Left forelimb (tissue), 1 donor: Measurements from ENCODE around the gene LRMDA.

ENCODE experiments used
- DNase-seq: peaks from one replicate; pipeline ENCODE4 v3.0.0-alpha.2; 2018; ENCODE audit warnings: low spot score

LRMDA gene

DNA sequence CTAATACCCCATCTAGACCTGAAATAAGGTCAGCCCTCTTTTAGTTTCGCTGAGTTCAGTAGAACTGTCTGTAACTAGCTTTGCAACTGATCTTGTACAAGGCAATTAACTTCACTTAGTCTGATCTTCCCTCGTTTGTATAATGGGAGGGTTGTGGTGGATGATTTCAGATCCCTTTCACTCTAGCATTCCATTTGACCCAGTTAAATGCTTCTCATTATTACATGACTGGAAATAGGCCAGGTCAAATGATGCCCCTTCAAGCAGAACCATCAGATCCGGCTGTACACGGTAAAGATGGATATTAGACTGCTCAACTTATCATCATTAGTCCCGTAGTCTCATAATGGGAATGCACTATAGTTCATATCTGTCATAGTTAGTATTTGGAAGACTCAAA lies 1009.0 kb downstream of the LRMDA start:
- DNase-seq, result no peak

DNA sequence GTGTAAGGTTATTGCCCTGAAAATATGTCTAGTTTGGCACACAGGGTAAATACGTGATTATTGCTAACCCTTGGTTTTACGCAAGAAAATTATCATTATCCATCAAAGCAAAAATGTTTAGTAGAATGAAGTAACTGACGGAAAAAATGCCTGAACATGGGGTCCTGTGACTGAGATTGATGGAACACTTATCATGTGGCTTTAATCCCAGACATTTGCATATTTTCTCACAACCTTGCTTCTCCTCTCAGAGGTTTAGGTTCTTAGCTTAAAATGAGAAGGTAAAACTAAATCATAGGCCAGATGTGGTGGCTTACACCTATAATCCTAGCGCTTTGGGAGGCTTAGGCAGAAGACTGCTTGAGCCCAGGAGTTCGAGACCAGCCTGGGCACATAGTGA lies 1010.7 kb downstream of the LRMDA start:
- DNase-seq, result no peak

DNA sequence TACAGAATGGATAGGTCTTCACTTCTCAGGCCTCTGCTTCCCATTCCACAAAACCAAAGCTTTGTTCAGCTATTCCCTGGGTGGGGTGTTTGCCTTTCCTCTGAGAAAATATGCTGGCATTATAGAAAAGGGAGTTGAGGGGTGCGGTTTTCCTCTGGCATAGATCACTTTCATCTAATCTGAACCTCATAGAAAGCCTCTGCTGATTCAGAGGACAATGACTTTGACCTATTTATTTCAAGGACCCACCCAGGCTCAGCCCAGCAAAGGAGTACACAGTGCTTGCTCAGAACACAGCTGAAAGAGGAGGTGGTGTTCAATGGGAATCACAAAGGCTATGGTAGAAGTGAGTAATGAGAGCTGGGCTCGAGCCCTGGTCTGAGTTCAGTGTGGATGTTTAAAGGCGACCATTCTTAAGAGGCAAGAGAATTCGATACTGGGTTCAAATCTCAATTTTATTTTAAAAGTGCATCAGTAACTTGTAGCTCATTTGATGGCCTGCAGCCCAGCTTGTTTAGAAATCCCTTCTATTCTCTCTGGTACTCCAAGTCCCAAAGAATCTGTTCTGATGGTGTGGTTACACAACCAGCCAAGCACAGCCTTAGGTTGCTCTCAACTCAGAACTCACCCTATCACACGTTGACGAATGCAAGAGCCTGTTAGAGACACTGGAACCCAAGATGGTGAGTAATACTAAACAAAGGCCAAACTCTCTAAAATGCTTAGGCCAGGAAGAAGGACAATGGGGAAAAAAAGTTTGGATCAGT lies 1012.8 kb downstream of the LRMDA start:
- DNase-seq, result no peak

DNA sequence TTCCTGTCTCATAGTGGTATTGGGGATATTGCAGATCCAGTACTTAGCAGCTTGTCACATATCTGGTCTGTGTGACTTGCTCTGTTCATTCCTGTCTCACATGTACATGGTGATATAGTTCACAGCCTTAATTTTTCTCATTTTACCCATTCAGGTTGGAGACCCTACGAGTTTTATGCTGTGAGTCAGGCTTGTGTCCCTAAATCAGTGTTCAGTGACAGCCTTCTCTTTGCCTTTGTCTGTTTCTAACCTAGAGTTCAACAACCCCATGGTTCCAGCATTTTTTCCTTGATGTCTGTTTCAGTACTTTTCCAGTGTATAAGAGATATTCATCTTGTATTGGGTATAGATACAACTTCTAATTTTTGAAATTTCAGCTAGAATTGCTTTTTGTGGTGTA lies 1016.2 kb downstream of the LRMDA start:
- no peak for DNase-seq

DNA sequence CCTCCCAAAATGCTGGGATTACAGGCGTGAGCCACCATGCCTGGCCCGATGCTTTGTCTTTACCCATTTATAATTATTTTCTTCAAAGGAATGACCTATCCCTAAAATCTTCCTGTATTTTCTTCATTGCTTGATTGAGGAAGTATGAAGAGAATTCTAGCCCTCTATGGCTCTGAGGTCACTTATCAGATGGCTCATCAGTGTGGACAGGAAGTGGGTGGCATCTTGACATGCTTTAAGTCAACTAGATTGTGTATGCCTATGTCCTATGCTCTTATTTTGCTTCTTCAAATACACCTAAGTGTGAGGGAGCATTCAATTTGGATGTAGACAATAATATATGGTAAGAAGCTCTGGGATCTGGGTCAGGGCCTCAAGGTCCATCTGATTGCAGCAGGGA lies 1020.5 kb downstream of the LRMDA start:
- no peak for DNase-seq

DNA sequence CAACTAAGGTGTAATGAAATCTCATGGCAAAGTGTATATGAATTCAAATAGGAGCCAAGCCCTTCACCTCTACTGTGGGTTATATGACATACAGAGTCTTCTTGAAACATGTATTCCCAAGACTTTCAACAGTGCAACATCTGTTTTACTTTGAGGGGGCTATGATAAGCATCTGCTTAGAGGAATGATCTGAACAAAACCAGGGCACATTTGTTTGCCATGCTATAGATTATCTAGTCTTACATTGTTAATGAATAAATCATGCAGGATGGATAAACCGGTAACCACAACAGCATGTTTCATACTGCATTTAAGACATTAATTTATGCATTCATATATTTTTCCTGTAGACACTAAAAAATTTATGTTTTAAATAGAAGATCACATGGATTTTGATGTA lies 1021.9 kb downstream of the LRMDA start:
- DNase-seq, result no peak

DNA sequence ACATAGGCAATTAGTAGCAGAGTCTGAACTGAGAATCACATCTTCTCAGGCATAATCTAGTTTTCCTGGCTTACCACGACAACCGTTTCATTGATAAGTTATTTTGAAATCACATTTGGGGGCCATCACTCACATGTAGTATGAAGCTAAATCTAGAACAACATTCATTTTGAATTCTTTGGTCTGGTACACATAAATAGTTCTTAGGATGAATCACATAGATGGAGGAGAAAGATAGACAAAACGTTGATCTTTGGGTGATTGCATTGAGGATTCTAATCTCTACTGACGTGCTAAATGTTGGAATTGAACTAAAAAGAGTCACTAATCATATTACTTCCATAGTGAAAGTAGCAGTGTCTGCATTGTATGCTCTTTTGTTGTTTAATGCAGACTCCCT lies 1022.6 kb downstream of the LRMDA start:
- DNase-seq, result no peak

DNA sequence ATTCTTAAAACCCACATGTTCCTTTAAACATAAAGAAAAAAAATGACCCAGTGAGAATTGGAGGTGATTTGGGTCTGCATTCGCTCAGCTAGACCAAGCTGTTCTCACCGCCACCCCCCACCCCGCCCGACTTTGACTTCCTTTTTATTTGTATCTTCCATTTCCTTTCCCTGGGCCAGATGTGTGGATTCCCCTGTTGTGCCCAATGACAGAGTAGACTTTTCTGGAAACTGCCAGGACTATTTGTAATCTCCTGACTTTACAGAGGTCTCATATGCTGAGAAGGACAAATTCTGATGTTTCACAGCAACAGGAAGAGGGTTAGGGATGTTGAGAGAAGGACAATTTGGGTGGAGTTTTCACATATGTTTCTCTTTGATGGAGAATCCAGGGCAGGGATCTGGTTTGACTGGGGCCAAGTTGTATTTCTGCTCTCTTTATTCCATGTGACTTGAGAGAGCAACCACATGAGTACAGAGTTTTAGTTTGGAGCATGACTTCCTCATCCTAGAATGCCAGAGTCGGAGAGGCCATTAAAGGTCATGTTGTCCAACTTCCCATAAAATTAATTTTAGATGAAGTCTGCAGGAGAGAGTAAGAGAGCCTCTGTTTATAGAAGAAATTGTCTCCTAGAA lies 1023.2 kb downstream of the LRMDA start:
- no peak for DNase-seq

DNA sequence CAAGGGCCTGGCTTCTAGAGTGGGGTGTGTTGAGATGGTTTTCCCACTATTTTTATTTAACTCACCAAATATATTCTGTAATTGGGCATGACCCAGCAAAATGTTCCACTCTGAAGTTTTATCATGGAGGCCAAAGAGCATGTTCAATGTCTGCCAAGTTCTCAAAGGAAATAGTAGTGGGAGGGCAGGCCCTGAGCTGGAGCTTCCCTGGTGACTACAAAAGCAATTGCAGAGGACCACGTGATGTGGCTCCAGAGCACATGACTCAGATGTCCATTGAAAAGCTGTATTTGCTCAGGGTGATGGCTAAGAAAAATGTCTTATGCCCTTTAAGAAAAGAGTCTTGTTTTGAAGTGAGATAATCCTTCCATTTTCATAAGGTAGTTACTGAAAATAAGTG lies 1024.8 kb downstream of the LRMDA start:
- no peak for DNase-seq

DNA sequence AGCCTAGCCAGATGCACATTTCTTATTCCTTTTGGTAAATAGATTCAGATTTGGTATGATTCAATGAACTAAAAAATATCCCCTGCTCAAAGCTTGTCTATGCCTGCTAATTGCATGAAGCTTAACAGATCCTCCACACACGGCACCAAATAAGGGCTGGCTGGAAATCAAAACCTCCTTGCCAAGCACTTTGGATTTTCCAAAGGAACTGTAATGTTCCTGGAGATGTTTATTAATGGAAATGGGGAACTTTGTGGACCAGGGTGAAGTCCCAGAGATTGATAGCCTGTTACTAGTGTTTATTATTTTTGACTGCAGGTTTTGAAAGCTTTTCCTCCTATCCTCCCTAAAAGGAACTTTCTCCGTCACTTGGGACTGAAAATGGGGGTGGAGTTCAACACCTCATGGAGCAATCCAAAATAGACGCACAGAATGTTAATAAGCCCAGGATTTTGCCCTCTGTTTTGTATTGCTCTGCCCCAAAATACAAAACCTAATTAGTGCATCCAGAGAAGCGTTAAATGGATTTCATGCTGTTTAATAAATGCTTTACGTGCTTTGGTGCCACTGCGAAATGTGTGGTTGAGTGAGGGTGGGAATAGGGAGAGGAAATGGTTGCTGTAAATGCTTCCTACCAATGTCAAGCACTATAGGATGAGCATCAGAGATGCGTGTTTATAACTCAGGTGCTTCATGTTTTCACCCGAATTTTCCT lies 1027.7 kb downstream of the LRMDA start:
- no peak for DNase-seq

DNA sequence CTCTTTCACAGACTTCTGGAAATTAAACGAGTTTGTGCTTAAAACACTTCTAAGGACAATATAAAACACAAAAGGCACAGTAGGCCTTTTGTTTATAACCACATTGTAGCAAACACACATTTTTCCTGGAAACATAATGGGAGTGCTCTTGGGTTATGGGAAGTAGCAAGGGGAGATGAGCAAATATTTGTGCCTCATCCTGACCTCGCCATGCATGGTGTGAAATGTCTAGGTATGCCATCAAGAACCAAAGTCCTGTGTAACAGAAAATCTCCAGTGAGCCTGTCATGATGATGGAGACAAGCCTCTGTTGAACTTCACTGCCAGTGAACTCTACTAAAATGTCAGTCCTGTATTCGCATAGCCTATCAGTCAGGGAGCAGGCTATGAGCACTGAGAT lies 1029.6 kb downstream of the LRMDA start:
- no peak for DNase-seq

DNA sequence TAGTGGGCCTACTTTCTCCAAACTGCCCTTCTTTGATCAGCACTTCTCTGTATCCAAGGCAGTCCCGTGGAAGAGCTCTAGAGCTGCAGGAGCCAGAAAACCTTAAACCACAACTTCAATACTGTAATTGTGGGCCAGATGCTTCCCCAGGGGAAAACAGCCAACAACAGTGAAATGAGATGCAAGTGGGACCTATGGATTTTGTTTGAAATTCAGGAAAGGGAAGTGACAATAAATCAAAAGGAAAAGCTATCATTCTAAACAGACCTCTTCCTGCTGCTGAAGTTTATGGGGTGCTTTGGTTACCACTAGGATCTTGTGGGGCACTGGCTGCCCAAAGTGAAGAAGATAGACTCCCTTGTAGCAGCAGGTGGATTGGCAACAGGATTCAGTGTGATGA lies 1031.7 kb downstream of the LRMDA start:
- no peak for DNase-seq

DNA sequence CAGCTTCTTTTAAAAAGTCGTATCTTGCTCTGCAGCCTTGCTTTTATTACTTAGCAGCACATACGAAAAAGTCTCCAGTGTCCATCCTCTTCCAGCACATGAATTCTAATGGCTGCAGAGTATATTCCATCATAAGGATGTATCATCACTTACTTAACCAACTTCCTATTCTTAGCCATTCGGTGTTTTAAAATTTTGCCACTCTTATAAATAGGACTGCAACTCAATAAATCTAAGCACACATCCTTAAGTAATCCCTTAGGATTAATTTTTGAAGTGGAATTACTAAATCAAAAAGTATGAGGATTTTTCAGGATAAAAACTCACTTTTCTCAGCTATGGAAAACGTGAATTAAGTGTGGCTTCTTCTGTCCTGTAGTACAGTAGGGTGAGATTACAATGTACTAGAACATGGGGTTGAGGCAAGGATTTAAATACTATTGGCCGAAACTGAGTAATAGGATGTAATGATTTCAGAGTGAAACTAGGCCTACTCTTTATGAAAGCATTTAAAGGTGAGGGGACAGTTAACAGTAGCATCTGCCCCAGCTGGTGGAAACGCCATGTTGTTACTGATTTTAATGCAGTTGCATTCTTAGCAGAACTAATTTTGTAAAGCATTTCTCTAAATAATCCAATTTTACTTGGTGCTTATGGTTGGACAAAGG lies 1035.5 kb downstream of the LRMDA start:
- DNase-seq, result no peak

DNA sequence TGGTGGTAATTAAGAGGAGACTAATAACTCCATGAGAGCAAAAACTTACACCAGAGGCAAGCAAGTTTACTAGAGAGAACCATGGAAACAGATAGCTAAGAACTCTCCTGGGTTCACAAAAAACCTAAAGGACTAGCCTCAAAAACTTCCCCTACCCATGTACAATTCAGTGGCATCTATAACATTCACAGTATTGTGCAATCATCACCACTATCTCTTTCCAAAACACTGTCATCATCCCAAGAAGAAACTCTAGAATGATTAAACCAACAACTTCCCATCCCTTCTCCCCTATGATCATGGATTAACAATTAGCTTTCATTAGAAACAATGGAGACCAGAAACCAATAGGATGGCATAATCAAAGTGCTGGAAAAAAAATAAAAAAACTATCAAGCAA lies 1038.3 kb downstream of the LRMDA start:
- DNase-seq, result no peak

DNA sequence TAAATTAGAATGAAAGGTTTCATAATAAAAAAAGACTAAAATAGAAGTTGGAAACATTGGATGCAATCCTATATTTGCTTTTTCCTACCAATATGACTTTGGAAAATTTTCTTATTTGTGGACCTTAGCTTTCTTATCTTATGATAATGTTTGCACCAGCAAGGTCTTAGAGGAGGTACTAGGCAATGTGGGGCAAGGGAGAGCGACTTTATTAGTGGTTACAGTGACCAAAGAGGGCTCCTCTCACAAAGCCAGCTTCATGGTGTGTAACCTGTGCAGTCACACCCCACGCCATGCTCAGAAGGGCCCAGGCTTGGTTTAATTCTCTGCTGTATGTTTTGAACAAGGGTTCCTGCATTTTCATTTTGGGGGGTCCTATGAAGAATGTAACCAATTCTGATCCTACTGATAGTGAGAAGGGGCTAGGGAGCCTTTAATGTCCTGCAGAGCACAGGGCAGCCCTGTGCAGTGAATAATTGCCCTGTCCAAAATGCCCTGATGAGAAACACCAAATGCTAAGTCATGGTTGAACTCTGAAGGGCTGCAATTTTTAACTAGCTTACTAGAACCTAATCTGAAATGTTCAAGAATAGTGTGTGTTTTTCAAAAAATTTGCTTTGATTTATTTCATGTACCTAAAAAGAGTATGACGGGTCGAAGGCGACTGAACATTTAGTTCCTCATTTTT lies 1047.8 kb downstream of the LRMDA start:
- DNase-seq, result no peak

DNA sequence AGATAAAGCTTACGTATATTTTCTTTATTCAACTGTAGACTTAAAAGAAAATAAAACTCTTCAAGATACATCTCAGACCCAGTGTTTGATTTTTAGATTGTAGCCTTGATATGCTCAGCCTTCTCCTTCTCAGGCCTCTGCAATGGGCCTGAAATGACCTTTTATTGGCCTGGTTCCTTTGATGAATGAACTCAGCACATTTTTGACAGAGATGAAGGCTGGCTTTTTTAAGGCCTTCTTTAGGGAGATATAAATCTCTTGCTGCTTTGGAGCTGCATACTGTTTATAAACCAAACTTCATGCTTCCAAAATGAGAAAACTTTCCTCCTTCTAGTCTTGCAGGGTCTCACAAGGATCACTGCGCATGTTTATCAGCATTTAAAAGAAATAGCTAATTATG lies 1049.8 kb downstream of the LRMDA start:
- no peak for DNase-seq

DNA sequence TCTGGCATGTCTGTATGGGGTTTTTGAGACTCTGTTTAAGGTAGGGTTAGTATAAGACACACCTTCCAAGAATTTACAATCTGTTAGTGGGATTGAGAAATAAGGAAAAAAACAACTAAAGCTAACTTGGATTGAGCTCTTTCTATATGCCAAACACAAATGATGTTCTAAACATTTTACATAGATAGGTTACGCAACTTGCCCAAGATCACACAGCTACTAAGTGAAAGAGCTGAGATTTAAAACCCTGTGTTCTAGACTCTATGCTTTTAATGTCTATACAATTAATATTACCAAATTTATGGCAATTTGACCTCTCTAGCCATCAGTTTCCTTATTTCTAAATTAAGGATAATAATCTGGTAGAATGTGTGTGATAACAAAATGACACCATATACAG lies 1056.2 kb downstream of the LRMDA start:
- DNase-seq, result no peak

DNA sequence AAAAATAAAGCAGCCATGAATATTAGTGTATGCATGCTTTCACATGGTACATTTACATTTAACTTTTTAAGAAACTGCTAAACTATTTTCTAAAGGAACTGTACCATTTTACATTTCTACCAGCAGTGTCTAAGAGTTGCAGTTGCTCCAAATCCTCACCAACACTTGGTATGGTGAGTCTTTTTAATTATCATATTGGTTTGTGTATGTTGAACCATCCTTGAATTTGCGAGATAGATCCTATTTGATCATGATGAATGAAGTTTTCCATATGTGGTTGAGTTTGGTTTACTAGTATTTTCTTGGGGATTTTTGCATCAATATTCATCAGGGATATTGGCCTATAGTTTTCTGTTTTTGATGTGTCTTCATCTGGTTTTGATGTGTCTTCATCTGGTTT lies 1057.2 kb downstream of the LRMDA start:
- DNase-seq, result no peak

DNA sequence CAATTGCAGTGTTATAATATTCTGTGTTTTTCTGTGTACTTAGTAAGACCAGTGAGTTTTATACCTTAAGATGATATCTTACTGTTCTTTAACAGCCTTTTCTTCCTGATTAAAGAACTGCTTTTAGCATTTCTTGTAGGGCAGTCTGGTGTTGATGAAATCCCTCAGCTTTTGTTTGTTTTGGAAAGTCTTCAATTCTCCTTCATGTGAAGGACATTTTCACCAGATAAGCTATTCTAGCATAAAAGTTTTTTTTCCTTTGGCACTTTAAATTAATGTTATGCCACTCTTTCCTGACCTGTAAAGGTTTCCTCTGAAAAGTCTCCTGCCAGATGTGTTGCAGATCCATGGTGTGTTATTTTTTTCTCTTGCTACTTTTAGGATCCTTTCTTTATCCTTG lies 1059.8 kb downstream of the LRMDA start:
- DNase-seq, result no peak

DNA sequence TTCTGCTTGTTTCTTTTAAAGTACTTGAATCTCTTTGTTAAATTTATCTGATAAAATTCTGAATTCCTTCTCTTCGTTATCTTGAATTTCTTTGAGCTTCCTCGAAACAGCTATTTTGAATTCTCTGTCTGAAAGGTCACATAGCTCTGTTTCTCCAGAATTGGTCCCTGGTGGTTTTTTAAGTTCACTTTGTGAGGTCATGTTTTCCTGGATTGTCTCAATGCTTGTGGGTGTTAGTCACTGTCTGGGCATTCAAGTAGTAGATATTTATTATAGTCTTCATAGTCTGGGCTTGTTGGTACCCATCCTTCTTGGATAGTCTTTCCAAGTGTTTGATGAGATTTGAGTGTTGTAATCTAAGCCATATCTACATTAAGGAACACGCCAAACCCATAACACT lies 1060.6 kb downstream of the LRMDA start:
- DNase-seq, result no peak

DNA sequence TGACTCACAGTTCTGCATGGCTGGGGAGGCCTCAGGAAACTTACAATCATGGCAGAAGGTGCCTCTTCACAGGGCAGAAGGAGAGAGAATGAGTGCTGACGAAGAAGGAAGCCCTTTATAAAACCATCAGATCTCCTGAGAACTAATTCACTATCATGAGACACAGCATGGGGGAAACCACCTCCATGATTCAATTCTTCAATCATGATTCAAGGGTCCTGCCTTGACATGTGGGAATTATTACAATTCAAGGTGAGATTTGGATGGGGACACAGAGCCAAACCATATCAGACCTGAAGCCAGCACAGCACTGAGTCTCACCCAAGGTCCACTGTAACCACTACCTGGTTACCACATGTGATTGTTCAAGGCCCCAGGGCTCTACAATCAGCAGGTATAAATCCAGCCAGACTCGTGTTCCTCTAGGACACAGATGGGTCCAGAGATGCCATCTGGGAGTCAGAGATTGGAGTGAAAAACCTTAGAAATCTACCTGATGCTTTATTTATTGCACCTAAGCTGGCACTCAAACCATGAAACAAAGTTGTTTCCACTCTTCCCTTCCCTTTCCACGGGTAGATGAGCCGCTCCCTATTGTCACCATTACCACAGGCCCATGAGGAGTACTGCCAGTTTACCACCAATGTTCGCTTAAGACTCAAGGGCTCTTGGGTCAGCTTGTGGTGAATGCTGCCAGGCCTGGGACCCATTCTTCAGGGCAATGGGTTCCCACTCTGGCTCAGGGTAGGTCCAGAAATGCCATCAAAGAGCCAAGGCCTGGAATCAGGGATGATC lies 1061.5 kb downstream of the LRMDA start:
- no peak for DNase-seq
